Measurements from ENCODE around the gene OR2B2.

GRCh38 chr6:27868311-27868710 is 43.9 kb downstream of the OR2B2 start:
- no peak for TF ChIP-seq CTCF (IDR thresholded peaks at IDR 0.05)
- TF ChIP-seq POLR2A (IDR thresholded peaks at IDR 0.05) = no peak

Measured in esophagus squamous epithelium (tissue), 4 donors.